Esophagus muscularis mucosa (tissue), 4 donors: ENCODE results near the gene KIFBP. TPM values are rescaled to one million over a fixed set of nuclear protein-coding genes. Genes with fewer than 3 reads are reported as not detected.

Experiments used
- DNase-seq: peaks from one replicate; pipeline ENCODE4 v3.0.0-alpha.2; 2017; ENCODE audit errors: extremely low spot score
- H3K27ac ChIP-seq, 4 donors: fragments of 200-600 bp; sonication (generic); replicated peaks in 1 of 4; 1 replicate in 3 of 4; 2 replicates in 1 of 4; pipeline ENCODE4 v1.5.1; 2016 to 2019; ENCODE audit warnings: mild to moderate bottlenecking in 1 of 4
- H3K27me3 ChIP-seq, 4 donors: fragments of 200-600 bp; sonication (generic); one replicate each; pipeline versions ENCODE4 v1.5.1 to v1.6.0; 2016 to 2019
- H3K36me3 ChIP-seq, 4 donors: fragments of 200-600 bp; sonication (generic); one replicate each; pipeline ENCODE4 v1.5.1; 2016 to 2019
- H3K4me1 ChIP-seq, 4 donors: fragments of 200-600 bp; sonication (generic); one replicate each; pipeline ENCODE4 v1.5.1; 2016 to 2019
- H3K4me3 ChIP-seq, 4 donors: fragments of 200-600 bp; sonication (generic); 1 replicate in 2 of 4; 2 replicates in 2 of 4; pipeline ENCODE4 v1.5.1; 2016 to 2019; ENCODE audit warnings: mild to moderate bottlenecking in 4 of 4, moderate library complexity in 1 of 4
- H3K9me3 ChIP-seq, 4 donors: fragments of 200-600 bp; sonication (generic); 1 replicate in 3 of 4; 2 replicates in 1 of 4; pipeline ENCODE4 v1.5.1; 2016 to 2019
- CTCF ChIP-seq, 3 experiments: fragments of 200-600 bp in 2 of 3; fragments of 450-650 bp in 1 of 3; sonication (generic) in 2 of 3; IDR thresholded peaks; one replicate each; pipeline ENCODE4 v1.5.1; 2017 to 2019; ENCODE audit warnings: antibody characterized with exemption in 3 of 3, mild to moderate bottlenecking in 2 of 3, moderate library complexity in 1 of 3
- EP300 ChIP-seq: sonication (generic); formaldehyde crosslinking; IDR thresholded peaks from one replicate; pipeline ENCODE4 v1.6.1; 2017; ENCODE audit warnings: antibody characterized with exemption
- POLR2A ChIP-seq: fragments of 450-650 bp; IDR thresholded peaks from one replicate; pipeline ENCODE4 v1.6.1; 2017; ENCODE audit warnings: antibody characterized with exemption, moderate library complexity, mild to moderate bottlenecking, low read depth
- POLR2AphosphoS5 ChIP-seq, 2 donors: sonication (generic); formaldehyde crosslinking; IDR thresholded peaks; one replicate each; pipeline ENCODE4 v1.6.1; 2017; ENCODE audit warnings: antibody characterized with exemption in 2 of 2
- WGBS: methylation state at CpG from one replicate; pipeline ENCODE4 v1.1.5; 2018; 5-methylcytosine and 5-hydroxymethylcytosine counted together
- intact Hi-C: fragments of 100-400 bp; cut with DNase I; formaldehyde crosslinking; loops from one replicate; pipeline ENCODE4 v1.15.1; 2023
- total RNA-seq, 4 donors: library from RNA; depleted of rRNA; stranded (reverse); fragments of >200 nt; gene quantifications; one replicate each; pipeline versions ENCODE4 v1.1.0 to v1.2.1, GENCODE V29; 2016

KIFBP gene
- total RNA-seq, 4 donors from 2014 or later, result 29.1 to 46.8 (median 38.2) TPM

GRCh38 chr10:68987611-68988010 lies 992 bp upstream of the KIFBP start:
- TF ChIP-seq EP300, result no peak
- peaks cover 11 to 33% (median 23%) of the 10 kb centered on the region in 4 donors for H3K36me3 ChIP-seq
- no peaks in the 10 kb centered on the region for H3K9me3 ChIP-seq
- H3K4me3 ChIP-seq, result no peak overlapping the region
- H3K4me1 ChIP-seq, result peaks cover 35 to 44% (median 39%) of the 10 kb centered on the region in 4 donors
- H3K27me3 ChIP-seq, result no peaks in the 10 kb centered on the region
- no peak overlapping the region for H3K27ac ChIP-seq
- intact Hi-C loops, result loop anchor here (10.0 kb wide), 1 partner anchor 197 kb away; the partner anchor contains the start of gene SUPV3L1
- no peak for DNase-seq
- 86% methylated on average over 3 of the region's 3 CpGs for WGBS

DNA sequence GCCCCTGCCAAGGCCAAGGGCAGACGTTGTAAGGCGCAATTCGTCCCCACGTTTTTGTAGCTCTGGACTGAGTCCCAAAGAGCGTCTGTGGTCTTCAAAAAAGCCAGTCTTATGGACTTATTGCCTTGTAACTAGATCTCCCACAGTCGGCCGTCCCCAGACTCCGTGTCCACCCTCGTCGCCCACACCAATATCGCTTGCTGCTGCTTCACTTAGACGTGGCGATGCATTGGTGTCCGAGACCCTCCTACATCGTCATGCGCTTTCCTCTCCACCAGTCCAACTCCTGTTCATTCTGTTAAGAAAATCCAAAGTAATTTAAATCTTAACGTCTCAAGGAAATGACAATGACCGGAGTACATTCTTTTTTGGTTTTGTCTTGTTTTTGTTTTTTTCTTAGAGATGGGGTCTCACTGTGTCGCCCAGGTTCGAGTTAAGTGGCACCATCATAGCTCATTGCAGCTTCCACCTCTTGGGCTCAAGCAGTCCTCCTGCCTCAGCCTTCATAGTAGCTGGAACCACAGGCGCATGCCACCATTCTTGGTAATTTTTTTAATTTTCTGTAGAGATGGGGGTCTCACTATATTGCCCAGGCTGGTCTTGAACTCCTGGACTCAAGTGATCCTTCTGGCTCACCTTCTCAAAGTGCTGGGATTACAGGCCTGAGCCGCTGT lies 851 bp downstream of the KIFBP start:
- Histone ChIP-seq H3K9me3 (no peaks in the 10 kb centered on the region), H3K4me3 (peak overlapping the region; percentile 75 to 97 (median 80)), H3K27me3 (no peaks in the 10 kb centered on the region), H3K36me3 (peaks cover 0 to 14% (median 6%) of the 10 kb centered on the region in 4 donors), H3K27ac (peak overlapping the region; percentile 84 to 89 (median 88)), H3K4me1 (peaks cover 45 to 57% (median 56%) of the 10 kb centered on the region in 4 donors)
- 19% methylated on average over 22 of the region's 22 CpGs for WGBS
- intact Hi-C loops, result loop anchor here (10.0 kb wide), 1 partner anchor 195 kb away; the partner anchor contains the start of gene SUPV3L1
- TF ChIP-seq CTCF (IDR thresholded peaks at IDR 0.05), result no peak
- TF ChIP-seq POLR2AphosphoS5 (IDR thresholded peaks at IDR 0.05), result no peak
- no peak for TF ChIP-seq POLR2A
- TF ChIP-seq EP300, result no peak
- DNase-seq, result peak; percentile 90

DNA sequence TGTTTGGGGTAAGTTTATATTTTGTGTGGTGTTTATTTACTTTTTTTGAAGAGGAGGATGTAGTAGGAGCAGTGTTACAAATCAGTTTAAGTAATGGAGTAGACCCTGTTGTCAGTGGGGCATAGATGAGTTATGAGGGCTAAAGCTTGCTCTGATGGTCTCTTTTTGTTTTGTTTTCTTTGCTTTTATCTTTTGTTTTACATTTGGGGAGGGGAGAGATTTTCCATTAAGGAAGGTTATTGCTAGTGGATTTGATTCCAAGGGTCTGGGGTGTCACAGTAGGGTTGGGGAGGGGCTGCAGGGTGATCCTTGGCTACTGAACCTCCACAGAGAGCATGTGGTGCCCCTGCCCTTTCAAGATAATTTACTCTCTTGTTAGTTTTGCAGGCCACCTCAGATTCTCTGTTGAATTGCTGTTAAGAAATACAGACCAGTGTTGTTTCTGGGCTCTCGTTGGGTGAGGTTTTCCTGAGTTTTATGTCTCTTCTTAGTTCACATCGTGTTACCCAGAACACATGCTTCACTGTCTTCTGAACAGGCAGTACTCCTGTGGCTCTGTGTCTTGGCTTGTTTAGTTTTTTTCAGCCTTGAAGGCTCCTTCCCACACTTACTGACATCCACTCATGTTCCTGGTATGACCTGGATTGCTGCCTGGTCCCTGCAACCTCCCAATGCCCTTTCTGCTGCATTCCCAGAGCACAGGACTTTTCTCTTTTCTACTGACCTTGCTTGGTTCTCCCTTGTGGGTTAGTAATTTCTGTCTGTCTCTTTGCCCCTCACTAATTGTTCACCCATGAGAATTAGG lies 4.2 kb downstream of the KIFBP start:
- Histone ChIP-seq H3K36me3 (no peaks in the 10 kb centered on the region), H3K4me1 (peaks cover 54 to 77% (median 68%) of the 10 kb centered on the region in 4 donors), H3K27me3 (no peaks in the 10 kb centered on the region), H3K27ac (peak overlapping the region; percentile 59 to 82 (median 68)), H3K4me3 (peak overlapping the region in 1 of 4 donors; percentile 9), H3K9me3 (no peaks in the 10 kb centered on the region)
- intact Hi-C loops, result loop anchor here (5.0 kb wide), 1 partner anchor 129 kb away; the partner anchor contains the start of gene VPS26A
- 17% methylated on average over 2 of the region's 2 CpGs for WGBS
- TF ChIP-seq POLR2AphosphoS5 (IDR thresholded peaks at IDR 0.05), result peak; percentile 76 to 84
- no peak for TF ChIP-seq CTCF (IDR thresholded peaks at IDR 0.05)
- TF ChIP-seq EP300, result peak; percentile 58
- no peak for TF ChIP-seq POLR2A
- DNase-seq, result peak; percentile 91

GRCh38 chr10:68997211-68997610 lies 8.6 kb downstream of the KIFBP start:
- no peak for TF ChIP-seq POLR2AphosphoS5 (IDR thresholded peaks at IDR 0.05)
- no peak for TF ChIP-seq EP300
- no peak for TF ChIP-seq CTCF (IDR thresholded peaks at IDR 0.05)
- intact Hi-C loops, result no loop called here
- no peaks in the 10 kb centered on the region for H3K27me3 ChIP-seq
- WGBS, result 83% methylated on average over 3 of the region's 3 CpGs
- peaks cover 14 to 28% (median 17%) of the 10 kb centered on the region in 4 donors for H3K36me3 ChIP-seq
- H3K27ac ChIP-seq, result peak overlapping the region in 2 of 4 donors; percentile 13 to 27
- peak; percentile 88 for DNase-seq
- H3K4me3 ChIP-seq, result no peak overlapping the region
- no peaks in the 10 kb centered on the region for H3K9me3 ChIP-seq
- H3K4me1 ChIP-seq, result peaks cover 28 to 48% (median 36%) of the 10 kb centered on the region in 4 donors

- Histone ChIP-seq H3K27me3 (no peaks in the 10 kb centered on the region), H3K4me1 (peaks cover 0 to 12% (median 6%) of the 10 kb centered on the region in 4 donors), H3K9me3 (no peaks in the 10 kb centered on the region), H3K27ac (no peak overlapping the region), H3K36me3 (peaks cover 32 to 71% (median 44%) of the 10 kb centered on the region in 4 donors), H3K4me3 (no peak overlapping the region)
- intact Hi-C loops, result loop anchor here (5.0 kb wide), 1 partner anchor 87 kb away; no protein-coding TSS in a partner anchor
- TF ChIP-seq CTCF (IDR thresholded peaks at IDR 0.05) (peak; percentile 38 to 52 (median 41)), EP300 (no peak), POLR2A (no peak), POLR2AphosphoS5 (IDR thresholded peaks at IDR 0.05) (no peak)
- no peak for DNase-seq
- 12% methylated on average over 1 of the region's 1 CpG for WGBS
Measured at GRCh38 chr10:69004821-69005220, 16.2 kb downstream of the KIFBP start.
